Activated CD4-positive, alpha-beta T cell treated with anti-CD3 and anti-CD28 coated beads, Interleukin-2, Interleukin-6, amounts not matched to agents 100 ng/mL and 50 ng/mL, durations not matched to agents 16 hours and 8 hours (primary cell): Measurements from ENCODE around the gene SH3GLB2.
"Not testable (repeated sequence)": the region's sequence is repeated elsewhere in the genome, so short reads cannot be mapped to it uniquely, and the experiment has no call there.

Experiments
- DNase-seq: peaks from one replicate; pipeline ENCODE4 v3.0.0-alpha.2; 2020

SH3GLB2 gene

DNA sequence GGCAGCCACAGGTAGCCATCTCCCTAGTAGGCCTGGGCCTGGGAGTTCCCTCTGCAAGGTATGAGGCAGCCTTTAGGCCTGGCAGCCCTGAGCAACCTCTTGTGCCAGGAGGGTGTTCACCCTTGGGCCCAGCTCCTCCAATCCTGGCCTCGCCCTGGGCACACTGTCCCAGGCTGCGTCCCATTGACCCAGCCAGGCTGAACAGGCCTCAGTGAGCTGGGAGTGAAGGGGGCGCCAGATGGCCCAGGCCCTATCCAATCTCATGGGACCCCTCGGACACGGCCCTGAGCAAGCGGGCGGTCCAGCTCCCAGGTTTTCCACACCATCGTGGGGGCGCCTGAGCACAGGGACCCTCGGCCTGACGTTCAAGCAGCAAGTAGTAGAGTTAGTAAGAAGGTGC, 14.5 kb downstream of the SH3GLB2 start:
- no peak for DNase-seq

DNA sequence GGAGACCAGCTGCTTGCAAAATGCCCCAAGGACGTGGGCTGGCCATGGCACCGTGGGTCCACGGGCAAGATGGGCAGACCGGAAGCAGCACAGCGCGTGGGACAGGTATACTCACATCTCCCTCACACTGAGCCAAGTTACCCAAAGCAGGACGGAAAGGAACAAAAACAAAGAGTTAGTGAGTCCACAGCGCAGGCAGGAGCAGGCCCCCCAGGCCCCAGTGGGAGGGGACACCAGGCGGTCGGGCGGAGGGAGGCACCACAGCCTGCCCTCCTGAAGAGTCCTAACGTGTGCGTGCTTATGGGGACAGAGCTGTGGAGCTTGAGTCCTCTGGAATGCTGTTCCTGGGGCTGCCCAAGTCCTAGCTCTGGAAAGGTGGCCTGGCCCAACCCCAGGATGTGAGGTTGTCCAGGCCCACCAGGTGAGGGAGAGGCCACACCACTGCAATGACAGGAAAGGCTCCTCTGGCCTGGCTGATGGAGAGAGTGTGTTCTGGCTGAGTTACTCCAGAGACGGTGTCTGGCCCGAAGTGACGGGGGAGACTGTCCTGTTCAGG, 15.2 kb downstream of the SH3GLB2 start:
- no peak for DNase-seq

DNA sequence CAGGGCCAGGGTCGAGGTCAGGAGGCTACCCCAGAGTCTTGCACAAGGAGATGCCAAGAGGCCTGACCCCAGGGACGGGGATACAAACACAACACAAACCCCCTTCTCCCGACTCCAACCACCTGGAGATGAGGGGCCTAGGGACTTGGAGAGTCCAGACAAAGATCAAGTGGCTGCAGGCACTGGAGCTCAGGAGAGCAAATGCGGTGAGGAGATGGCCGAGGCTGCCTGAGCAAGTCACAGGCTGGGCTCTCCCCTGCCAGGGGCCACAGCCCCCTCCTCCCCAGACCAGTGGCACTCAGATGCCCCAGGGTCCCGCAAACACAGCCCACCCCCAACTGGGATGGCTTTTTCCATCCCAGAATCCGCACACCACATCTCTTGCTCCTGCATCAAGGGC, 15.8 kb downstream of the SH3GLB2 start:
- DNase-seq = no peak

DNA sequence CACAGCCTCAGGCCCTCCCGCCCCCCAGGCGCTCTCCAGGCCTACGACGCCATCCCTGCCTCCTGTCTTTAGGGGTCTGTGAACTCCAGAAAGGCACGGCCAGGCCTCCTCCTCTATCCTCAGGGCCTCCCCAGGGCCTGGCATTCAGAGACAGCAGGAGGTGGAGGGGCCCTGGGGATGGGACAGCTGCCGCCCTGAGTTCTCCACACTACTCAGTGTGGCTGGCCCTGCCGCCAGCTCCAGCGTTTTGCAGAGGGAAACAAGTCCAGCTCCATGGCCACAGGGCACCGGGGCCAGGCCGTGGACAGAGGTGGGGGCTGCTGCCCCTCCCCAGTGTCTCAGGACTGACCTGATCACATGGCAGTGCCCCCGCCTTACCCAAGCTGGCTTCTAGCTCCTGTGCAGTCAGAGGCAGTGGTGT, 16.4 kb downstream of the SH3GLB2 start:
- no peak for DNase-seq

DNA sequence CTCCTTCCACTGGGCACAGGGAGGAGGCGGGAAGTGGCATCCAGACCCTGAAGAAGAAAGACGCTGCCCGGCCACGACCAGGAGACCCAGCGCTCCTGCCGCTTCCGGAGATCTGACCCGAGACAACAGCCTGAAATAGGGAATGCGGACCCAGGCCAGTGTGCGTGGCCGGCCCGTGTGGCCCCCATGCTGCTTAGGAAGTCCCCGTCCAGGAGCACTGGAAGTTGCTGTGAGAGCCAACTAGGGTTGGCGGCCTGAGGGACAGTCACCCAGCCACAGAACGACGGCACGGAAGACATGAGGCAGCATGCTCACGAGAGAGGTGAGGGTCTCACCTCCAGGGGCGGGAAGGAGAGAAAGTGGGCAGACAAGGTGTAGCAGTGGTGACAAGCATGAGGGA, 17.0 kb downstream of the SH3GLB2 start:
- no peak for DNase-seq

DNA sequence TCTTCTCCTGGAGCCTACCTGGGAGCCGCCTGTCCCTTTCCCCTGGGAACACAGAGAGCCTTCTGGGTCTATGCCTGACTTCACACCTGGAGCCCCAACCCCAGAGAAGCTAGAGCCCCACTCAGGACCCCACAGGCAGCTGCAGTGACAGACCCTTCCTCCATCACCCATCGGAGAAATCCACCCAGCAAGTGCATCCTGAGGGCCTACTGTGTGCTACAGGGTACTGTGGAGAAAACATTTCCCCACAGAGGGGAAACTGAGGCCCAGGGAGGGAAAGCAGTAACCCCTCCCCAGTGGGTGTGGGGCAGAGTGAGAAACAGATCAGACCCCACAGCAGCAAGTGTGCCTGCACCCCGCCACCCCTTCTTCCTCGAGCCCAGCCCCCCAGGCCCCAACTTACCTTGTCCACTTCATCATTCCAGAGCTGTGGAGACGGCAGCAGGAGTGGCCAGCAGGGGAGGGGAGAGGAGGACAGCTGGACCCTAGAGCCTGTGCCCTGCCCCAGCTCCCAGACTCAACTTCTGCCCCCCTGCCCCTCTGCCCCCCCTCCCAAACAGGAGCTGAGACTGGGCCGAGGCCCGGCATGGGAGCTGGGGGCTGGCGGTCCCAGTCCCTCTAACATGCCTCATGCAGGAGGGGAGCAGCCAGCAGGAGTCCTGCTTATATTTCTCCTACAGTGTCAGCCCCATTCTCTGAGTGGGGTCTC, 17.7 kb downstream of the SH3GLB2 start:
- DNase-seq = no peak

DNA sequence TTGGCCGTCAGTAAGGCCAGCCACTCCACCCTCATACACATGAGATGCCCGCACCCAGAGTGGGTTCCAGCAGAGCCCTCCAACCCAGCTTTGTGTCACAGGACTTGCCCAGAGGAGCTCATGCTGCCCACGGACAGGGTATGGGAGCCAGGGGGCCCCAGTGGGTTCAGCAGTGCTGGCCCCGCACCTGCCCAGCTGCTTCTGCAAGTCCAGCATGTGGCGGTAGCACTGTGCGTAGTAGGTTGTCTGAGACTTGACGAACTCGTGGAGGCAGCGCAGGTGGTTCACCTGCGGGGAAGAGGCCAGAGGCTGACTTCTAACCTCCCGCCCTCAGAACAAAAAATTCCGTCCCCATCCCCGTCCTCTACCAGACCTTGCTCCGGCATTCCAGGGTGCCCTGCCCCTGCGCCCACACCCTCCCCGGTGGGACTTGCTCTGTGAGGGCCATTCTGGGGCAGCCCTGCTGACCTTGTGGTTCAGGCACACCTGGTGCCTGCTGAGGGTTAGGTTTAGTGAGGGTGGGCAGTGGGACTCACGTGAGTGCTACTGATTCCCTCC, 18.5 kb downstream of the SH3GLB2 start:
- no peak for DNase-seq

DNA sequence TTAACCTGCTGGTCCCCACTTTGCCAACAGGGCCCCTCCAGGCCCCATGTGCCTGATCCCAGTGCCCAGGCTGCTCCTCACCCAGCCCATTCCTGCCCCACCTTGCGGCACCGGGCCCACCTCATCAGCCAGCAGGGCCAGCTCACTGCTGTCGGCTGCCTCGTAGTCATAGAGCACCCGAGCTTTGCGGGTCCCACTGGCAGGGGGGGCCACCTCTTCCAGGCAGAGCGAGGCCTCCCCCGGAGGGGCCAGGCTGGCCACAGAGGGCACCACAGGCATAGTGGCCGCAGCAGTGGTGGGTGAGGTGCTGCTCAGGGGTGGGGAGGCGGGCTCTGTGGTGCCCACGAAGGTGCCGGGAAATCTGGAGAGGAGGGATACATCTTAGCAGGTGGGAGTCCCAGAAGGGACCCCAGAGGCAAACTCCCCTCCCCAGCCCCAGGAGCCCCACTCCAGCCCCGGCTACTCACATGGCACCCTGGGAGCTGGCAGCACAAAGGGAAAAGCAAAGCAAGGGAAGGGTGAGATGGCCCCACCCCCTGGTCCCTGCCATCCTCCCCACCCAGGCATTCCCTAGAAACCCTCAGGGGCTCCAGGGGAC, 19.0 kb downstream of the SH3GLB2 start:
- DNase-seq = no peak

DNA sequence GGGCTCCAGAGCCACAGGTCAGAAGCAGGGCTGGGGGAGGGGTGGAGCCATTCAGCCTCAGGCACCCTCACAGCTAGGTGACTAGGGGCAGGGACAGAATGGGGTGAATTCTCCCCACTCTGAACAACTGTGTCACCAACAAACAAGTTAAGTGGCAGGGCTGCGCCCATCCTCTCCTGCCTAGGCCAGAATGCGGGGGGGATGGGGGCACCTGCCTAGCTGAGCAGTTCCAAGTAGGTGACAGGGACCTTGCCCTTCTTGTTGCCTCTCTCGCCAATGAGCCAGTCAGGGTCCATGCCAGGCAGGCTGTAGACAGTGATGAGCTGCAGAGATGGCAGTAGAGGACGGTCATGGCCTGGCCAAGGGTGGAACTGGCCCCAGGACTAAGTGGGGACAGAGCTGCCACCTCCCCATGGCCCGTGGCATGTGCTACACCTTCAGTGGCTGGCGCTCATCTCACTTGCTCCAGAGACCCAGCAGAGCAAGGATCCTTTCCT, 19.6 kb downstream of the SH3GLB2 start:
- DNase-seq = no peak

DNA sequence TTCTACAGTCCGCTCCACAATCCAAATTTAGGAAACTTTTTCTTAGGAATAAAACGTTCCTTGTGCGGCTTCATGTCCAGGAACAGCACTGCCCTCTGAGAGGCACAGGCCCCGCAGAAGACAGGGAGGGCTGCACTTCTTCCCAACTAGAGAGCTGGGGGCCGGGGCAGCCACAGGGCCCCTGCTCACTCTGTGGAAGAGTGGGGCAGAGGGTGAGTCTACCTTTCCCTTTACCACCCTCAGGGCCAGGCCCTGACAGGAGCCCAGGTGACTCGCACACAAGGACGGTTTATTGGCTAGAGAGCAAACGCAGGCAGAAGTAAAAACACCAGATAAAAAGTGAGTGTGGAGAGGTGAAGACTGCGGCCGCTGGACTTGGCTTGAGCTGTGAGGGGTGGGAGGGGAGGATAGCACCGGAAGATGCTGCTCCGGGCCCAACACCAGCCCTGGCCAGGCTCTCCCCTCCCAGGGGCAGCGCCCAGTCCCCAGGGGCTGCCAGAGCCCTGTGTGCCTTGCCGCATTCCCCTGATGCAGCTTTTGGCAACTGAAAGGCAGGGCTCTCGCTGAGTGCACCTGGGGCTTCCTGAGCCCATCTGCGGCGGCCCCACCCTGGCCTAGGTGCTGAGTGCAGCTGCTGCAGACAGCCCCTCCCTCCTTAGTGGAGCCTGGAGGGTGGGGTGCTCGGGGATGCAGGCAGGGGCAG, 20.2 kb downstream of the SH3GLB2 start:
- DNase-seq = no peak

DNA sequence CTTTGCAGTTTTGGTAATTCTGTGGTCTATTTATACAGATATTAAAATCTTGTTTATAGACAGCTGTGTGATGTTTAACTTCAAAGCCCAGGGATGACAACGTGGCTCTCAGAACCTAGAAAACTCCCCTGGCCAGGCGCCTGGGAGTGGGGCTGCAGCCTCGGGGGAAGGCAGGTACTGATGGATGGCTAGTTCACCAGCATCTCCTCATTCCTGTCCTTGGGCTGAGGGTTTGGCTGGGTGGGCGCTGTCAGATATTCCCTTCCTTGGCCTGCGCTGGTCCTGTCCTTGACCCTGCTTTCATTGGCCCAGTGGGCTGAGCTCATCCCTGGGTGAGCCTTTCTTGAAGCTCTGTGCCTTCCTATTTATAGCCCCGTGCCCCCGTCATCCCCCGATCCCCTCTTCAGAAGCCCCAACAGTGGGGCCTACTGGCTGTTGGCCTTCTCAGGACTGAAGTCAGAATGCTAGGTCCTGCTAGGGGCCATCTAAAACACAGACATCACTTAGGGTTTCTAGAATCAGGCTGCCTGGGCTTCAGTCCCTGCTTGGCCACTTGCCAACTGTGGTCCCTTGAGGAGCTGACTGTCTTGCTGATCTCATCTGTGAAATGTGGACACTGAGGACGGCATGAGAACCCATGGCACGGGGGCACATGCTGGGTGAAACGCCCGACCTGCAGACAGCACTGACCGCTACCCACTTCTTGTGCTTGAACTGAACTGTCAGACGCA, 20.9 kb downstream of the SH3GLB2 start:
- DNase-seq = no peak

DNA sequence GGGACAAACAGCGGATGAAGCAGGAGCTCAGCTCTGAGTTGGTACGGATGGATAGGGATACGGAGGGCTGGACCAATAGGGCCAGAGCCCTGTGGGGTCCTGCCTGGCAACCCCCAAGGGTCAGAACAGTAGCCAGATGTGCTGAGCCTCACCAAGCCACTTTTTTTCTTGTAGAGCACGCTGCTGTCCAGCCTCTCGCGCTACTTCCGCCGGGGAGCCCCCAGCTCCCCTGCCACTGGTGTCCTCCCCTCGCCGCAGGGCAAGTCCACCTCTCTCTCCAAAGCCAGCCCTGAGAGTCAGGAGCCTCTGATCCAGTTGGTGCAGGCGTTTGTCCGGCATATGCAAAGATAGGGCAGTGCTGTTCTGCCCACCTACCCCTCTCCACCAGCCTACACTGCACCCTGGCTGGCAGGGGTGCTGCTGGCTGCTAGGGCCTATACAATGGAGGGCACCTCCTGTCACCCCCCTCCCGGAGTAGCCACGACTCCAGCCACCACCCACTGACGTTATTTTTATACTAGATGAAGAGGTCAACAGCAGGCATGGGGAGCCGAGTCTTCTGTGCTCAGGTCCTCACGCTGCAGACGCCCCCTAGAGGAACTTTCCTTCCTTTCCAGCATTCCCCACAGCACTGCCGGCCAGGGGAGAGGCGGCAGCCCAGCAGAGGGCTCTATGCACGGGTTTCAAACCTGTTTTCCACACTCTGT, 21.6 kb downstream of the SH3GLB2 start:
- DNase-seq = peak; percentile 70

DNA sequence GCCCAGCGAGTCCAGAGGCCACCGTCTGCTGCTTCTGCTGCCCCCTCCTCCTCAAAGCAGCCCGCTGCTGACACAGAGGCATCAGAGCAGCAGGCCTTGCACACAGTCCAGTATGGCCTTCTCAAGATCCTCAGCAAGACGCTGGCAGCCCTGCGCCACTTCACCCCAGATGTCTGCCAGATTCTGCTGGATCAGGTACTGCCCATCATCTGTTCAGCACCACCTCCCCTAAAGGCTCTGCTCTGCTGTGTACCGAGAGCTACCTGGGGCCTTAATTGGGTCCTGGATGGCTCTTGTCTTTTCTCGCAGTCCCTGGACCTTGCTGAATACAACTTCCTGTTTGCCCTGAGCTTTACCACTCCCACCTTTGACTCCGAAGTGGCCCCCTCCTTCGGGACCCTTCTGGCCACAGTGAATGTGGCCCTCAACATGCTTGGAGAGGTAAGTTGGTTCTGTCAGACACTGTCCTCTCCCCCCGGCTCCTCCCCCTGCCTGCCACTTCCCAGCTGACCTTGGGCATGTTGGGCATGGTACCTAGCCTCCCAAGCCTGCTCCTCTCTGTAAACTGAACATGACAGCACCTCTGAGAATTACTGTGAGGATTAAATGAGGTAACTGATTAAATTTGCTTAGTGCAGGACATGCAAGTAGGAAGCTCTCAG, 22.7 kb downstream of the SH3GLB2 start:
- no peak for DNase-seq

DNA sequence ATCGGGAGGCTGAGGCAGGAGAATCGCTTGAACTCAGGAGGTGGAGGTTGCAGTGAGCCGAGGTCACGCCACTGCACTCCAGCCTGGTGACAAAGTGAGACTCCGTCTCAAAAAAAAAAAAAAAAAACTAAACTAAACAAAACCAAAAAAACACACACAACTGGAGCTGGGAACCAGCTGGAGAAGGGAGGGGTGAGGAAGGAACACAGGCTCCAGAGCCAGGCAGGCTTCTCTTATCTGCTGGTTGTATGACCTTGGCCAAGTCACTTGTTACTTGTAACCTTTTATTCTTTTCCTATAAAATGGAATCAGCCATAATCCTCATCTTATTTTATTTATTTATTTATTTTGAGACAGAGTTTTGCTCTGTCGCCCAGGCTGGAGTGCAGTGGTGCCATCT, 24.0 kb downstream of the SH3GLB2 start:
- not testable (repeated sequence) for DNase-seq

DNA sequence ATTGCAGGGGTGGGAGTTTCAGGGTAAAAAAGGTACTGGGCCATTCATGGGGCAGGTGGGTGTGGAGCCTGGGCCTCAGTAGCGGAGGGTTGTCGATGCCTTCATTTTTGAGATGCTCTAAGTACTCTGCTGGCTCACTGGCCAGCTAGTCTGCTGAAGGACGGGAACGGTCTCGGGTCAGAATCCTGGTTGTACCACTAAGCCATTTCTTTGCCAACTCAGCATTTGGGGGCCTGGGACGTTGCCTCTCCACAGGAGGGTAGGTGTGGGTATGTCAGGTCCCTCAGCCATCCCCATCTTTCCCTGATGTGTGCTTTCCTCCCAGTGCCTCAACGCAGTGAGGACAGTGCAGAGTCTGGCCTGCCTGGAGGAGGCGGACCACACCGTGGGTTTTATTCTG, 25.1 kb downstream of the SH3GLB2 start:
- DNase-seq = no peak

DNA sequence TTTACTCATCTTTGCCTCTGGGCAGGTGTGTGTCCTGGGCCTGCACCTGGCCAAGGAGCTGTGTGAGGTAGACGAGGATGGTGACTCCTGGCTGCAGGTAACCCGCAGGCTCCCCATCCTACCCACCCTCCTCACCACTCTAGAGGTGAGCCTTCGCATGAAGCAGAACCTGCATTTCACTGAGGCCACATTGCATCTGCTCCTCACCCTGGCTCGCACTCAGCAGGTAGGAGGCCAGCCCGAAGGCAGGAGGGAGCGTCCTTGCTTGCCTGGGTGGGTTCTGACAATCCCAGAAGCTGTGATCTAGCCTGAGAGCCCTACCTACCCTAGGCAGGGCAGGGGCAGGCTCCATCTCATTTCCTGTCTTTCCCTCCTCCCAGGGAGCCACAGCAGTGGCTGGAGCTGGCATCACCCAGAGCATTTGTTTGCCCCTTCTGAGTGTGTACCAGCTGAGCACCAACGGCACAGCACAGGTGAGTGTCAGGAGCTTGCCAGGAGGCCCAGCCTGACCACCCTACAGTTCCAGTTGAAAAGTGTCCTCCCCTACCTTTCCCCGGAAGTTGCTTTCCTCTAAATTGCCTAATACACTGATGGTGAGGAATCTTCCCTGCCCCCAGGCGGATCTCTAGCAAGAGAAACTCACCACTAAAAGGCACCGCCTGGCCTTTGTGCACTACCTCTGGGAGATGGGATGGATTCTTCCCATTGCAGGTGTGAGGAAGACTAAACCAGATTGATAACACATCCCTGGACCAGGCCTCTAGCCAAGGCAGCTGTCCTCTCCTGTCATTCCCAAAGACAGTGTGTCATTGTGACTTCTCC, 26.4 kb downstream of the SH3GLB2 start:
- DNase-seq = no peak

DNA sequence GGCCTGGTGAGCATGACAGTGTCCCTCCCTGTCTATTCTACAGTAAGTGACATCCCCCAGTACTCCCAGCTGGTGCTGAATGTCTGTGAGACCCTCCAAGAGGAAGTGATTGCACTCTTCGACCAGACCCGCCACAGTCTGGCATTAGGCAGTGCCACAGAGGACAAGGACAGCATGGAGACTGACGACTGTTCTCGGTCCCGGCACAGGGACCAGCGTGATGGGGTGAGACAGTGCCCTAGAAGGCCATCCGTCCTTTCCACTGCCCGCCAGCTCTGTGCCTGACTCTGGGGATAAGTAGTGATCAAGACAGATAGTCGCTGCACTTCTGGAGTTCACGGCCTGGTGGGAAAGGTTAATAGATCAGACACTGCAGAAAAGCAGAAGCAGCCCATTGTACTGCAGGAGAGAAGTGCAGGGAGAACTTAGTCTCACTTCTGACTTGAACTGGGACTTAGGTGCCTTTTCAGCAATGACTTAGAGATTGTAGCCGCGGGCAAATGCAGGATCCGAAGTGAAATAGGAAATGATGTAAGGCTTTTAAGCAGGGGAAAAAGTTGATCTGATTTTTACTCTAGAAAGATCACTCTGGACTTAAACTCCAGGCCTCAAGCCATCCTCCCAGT, 28.4 kb downstream of the SH3GLB2 start:
- peak; percentile 43 for DNase-seq

DNA sequence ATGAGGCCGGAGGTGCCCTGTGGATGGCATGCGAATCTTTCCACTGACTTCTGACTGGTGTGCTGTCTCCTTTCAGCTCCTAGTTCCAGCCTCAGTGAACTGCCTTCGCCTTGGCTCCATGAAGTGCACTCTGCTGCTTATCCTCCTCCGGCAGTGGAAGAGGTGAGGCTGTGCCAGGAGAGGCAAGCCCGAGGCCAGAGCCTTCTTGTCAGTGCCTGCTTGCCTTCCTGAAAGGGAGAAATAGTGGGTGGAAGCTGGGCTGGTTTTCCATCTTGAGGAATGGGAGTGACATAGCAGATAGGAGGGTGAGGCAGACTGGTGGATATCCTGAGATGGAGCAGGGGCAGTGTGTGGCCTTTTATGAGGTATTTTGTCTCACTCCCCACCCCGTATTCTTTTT, 29.7 kb downstream of the SH3GLB2 start:
- DNase-seq = no peak

DNA sequence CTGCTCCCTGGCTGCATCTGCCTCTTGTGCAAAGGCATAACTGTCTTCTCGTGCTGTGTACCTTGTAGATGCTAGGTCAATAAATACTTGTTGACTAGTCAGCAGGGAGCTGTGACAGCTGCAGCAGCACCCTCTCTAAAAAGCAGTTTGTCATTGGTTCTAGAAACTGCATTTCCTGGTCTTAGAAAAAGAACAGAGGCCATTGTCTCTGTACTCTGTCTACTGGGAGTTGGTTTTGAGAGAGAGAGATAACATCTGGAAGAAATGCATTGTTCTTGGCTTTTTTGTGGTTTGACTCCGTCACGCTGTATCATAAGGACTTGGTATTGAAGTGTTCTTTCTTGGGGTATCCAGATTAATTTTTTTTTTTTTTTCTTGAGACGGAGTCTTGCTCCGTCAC, 32.3 kb downstream of the SH3GLB2 start:
- DNase-seq = no peak

DNA sequence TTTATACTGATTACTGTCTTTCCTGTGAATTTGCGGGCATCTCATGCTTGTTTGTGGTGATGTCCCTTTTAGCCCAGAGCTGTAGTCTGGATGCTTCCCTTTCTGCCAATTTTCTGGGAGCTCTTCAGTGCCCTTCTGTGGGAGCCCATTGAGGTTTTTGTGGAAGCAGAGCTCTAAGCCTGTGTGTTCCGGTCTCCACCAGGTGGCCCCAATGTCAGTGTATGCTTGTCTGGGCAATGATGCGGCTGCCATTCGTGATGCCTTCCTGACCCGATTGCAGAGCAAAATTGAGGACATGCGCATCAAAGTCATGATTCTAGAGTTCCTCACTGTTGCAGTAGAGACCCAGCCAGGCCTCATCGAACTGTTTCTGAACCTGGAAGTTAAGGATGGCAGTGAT, 35.1 kb downstream of the SH3GLB2 start:
- no peak for DNase-seq
